ENCODE measurements around the gene INTS4.
"Not testable (repeated sequence)": the region's sequence is repeated elsewhere in the genome, so short reads cannot be mapped to it uniquely, and the experiment has no call there.

Gene INTS4

GRCh38 chr11:77981346-77981947, 13.0 kb downstream of the INTS4 start:
- in situ Hi-C loops (cut with HindIII; ENCODE audit: low pct_ligation_motif_present, low pct_unique_long_range_greater_than_20kb, low sequenced_read_pairs), result no loop called here
- no peak for DNase-seq

GRCh38 chr11:77968337-77968736, 26.1 kb downstream of the INTS4 start:
- in situ Hi-C loops (cut with HindIII; ENCODE audit: low pct_ligation_motif_present, low pct_unique_long_range_greater_than_20kb, low sequenced_read_pairs), result no loop called here
- no peak for DNase-seq

- DNase-seq, result no peak
- in situ Hi-C loops (cut with HindIII; ENCODE audit: low pct_ligation_motif_present, low pct_unique_long_range_greater_than_20kb, low sequenced_read_pairs), result no loop called here
Observed at GRCh38 chr11:77967753-77968152, 26.7 kb downstream of the INTS4 start.

- in situ Hi-C loops (cut with HindIII; ENCODE audit: low pct_ligation_motif_present, low pct_unique_long_range_greater_than_20kb, low sequenced_read_pairs), result no loop called here
- no peak for DNase-seq
Observed at GRCh38 chr11:77967121-77967520, 27.3 kb downstream of the INTS4 start.

GRCh38 chr11:77966338-77966737, 28.1 kb downstream of the INTS4 start:
- no peak for DNase-seq
- in situ Hi-C loops (cut with HindIII; ENCODE audit: low pct_ligation_motif_present, low pct_unique_long_range_greater_than_20kb, low sequenced_read_pairs), result no loop called here

GRCh38 chr11:77959434-77959833, 35.0 kb downstream of the INTS4 start:
- in situ Hi-C loops (cut with HindIII; ENCODE audit: low pct_ligation_motif_present, low pct_unique_long_range_greater_than_20kb, low sequenced_read_pairs), result no loop called here
- DNase-seq, result no peak

GRCh38 chr11:77958583-77959177, 35.8 kb downstream of the INTS4 start:
- in situ Hi-C loops (cut with HindIII; ENCODE audit: low pct_ligation_motif_present, low pct_unique_long_range_greater_than_20kb, low sequenced_read_pairs), result not testable (repeated sequence)

GRCh38 chr11:77943296-77943695, 51.2 kb downstream of the INTS4 start:
- DNase-seq; in situ Hi-C loops (cut with HindIII; ENCODE audit: low pct_ligation_motif_present, low pct_unique_long_range_greater_than_20kb, low sequenced_read_pairs): not testable (repeated sequence)

More at GRCh38 chr11:77958583-77959177, 35.8 kb downstream of the INTS4 start:
- DNase-seq, result not testable (repeated sequence)

- DNase-seq; in situ Hi-C loops (cut with HindIII; ENCODE audit: low pct_ligation_motif_present, low pct_unique_long_range_greater_than_20kb, low sequenced_read_pairs): not testable (repeated sequence)
Observed at GRCh38 chr11:77942465-77942864, 52.0 kb downstream of the INTS4 start.

GRCh38 chr11:77933596-77933995, 60.9 kb downstream of the INTS4 start:
- in situ Hi-C loops (cut with HindIII; ENCODE audit: low pct_ligation_motif_present, low pct_unique_long_range_greater_than_20kb, low sequenced_read_pairs); DNase-seq: not testable (repeated sequence)

GRCh38 chr11:77930334-77931208, 63.9 kb downstream of the INTS4 start:
- in situ Hi-C loops (cut with HindIII; ENCODE audit: low pct_ligation_motif_present, low pct_unique_long_range_greater_than_20kb, low sequenced_read_pairs); DNase-seq: not testable (repeated sequence)

- in situ Hi-C loops (cut with HindIII; ENCODE audit: low pct_ligation_motif_present, low pct_unique_long_range_greater_than_20kb, low sequenced_read_pairs); DNase-seq: not testable (repeated sequence)
Observed at GRCh38 chr11:77917713-77918112, 76.8 kb downstream of the INTS4 start.

GRCh38 chr11:77914307-77914791, 80.1 kb downstream of the INTS4 start:
- in situ Hi-C loops (cut with HindIII; ENCODE audit: low pct_ligation_motif_present, low pct_unique_long_range_greater_than_20kb, low sequenced_read_pairs), result not testable (repeated sequence)
- peak; percentile 45 for DNase-seq

GRCh38 chr11:77913608-77914306, 80.7 kb downstream of the INTS4 start:
- in situ Hi-C loops (cut with HindIII; ENCODE audit: low pct_ligation_motif_present, low pct_unique_long_range_greater_than_20kb, low sequenced_read_pairs); DNase-seq: not testable (repeated sequence)

GRCh38 chr11:77910828-77911227, 83.6 kb downstream of the INTS4 start:
- DNase-seq; in situ Hi-C loops (cut with HindIII; ENCODE audit: low pct_ligation_motif_present, low pct_unique_long_range_greater_than_20kb, low sequenced_read_pairs): not testable (repeated sequence)

- no peak for DNase-seq
- in situ Hi-C loops (cut with HindIII; ENCODE audit: low pct_ligation_motif_present, low pct_unique_long_range_greater_than_20kb, low sequenced_read_pairs), result no loop called here
Observed at GRCh38 chr11:77909277-77909676, 85.2 kb downstream of the INTS4 start.

- in situ Hi-C loops (cut with HindIII; ENCODE audit: low pct_ligation_motif_present, low pct_unique_long_range_greater_than_20kb, low sequenced_read_pairs), result no loop called here
- no peak for DNase-seq
Observed at GRCh38 chr11:77908835-77909234, 85.6 kb downstream of the INTS4 start.

- in situ Hi-C loops (cut with HindIII; ENCODE audit: low pct_ligation_motif_present, low pct_unique_long_range_greater_than_20kb, low sequenced_read_pairs); DNase-seq: not testable (repeated sequence)
Observed at GRCh38 chr11:77894949-77895348, 99.5 kb downstream of the INTS4 start.

GRCh38 chr11:77891703-77892102, 102.8 kb downstream of the INTS4 start:
- DNase-seq; in situ Hi-C loops (cut with HindIII; ENCODE audit: low pct_ligation_motif_present, low pct_unique_long_range_greater_than_20kb, low sequenced_read_pairs): not testable (repeated sequence)

All from ACHN (cell line).